Neural progenitor cell (in vitro differentiated cells): ENCODE results near the gene PHLDB2.

Experiments used
- EZH2 ChIP-seq: fragments of 200-600 bp; sonication (generic); IDR thresholded peaks from 2 replicates; pipeline ENCODE4 v1.6.1; 2017; ENCODE audit warnings: antibody characterized with exemption, mild to moderate bottlenecking, moderate library complexity
- TF ChIP-seq, protein P1 (sequence below): fragments of 200-600 bp; sonication (generic); IDR thresholded peaks from 2 replicates; pipeline ENCODE4 v1.5.1; 2017; ENCODE audit warnings: antibody characterized with exemption, mild to moderate bottlenecking

DNA sequence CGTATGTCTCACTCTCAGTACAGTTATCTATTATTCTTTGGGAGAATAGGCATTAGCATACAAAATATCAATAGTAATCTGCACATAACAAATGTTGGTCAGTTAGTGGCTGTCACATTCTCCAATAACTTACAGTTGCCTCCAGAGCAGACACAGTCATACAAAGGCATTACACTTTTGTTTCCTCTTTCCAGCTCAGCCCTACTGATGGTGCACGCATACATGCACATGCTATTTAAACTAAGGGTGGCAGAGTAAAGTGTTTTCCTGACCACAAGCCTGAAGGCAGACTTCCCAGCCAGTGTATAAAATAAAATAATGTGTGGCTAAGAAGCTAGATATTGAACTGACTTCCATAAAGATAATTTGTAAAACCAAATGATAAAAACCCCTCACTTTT is 47.6 kb downstream of the PHLDB2 start:
- TF ChIP-seq, protein P1, sequence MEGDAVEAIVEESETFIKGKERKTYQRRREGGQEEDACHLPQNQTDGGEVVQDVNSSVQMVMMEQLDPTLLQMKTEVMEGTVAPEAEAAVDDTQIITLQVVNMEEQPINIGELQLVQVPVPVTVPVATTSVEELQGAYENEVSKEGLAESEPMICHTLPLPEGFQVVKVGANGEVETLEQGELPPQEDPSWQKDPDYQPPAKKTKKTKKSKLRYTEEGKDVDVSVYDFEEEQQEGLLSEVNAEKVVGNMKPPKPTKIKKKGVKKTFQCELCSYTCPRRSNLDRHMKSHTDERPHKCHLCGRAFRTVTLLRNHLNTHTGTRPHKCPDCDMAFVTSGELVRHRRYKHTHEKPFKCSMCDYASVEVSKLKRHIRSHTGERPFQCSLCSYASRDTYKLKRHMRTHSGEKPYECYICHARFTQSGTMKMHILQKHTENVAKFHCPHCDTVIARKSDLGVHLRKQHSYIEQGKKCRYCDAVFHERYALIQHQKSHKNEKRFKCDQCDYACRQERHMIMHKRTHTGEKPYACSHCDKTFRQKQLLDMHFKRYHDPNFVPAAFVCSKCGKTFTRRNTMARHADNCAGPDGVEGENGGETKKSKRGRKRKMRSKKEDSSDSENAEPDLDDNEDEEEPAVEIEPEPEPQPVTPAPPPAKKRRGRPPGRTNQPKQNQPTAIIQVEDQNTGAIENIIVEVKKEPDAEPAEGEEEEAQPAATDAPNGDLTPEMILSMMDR, result no peak
- TF ChIP-seq EZH2, result no peak
